Panc1 (cell line): ENCODE results near the gene PCNX1. TPM values are rescaled to one million over a fixed set of nuclear protein-coding genes. Genes with fewer than 3 reads are reported as not detected.

ENCODE experiments used
- ATAC-seq: fragments of 200-7000 bp; cut with Tn5 transposase; 2 replicates; pipeline ENCODE4 v1.9.1; 2020; ENCODE audit warnings: mild to moderate bottlenecking, moderate library complexity
- BruUV-seq: library from RNA; stranded (reverse); fragments of 400-500 nt; replicated peaks from 2 replicates; lab custom pipeline; 2021; lab: Mats Ljungman, UMichigan
- CTCF ChIA-PET: fragments of 300-600 bp; sonication (Branson Sonifier 250); formaldehyde crosslinking; loops from one replicate; lab custom pipeline; 2022; ENCODE audit warnings: antibody characterized with exemption; lab: Charles Lee
- POLR2A ChIA-PET: fragments of 300-600 bp; sonication (Branson Sonifier 250); formaldehyde crosslinking; loops from one replicate; lab custom pipeline; 2022; ENCODE audit warnings: antibody characterized with exemption; lab: Charles Lee
- DNase-seq: peaks from one replicate; pipeline ENCODE4 v3.0.0-alpha.2; 2010; ENCODE audit warnings: low read depth, low spot score
- H3K27ac ChIP-seq: 2 replicates; pipeline ENCODE4 v1.5.1; 2011; ENCODE audit warnings: mild to moderate bottlenecking, low read length, inconsistent platforms
- H3K27me3 ChIP-seq: fragments of 200-500 bp; sonication (Bioruptor generic); 2 replicates; pipeline ENCODE4 v1.6.0; 2014; ENCODE audit warnings: low read length, inconsistent platforms; ENCODE audit not compliant: control insufficient read depth, insufficient read depth
- H3K36me3 ChIP-seq: fragments of 200-500 bp; sonication (Bioruptor generic); 2 replicates; pipeline ENCODE4 v1.5.1; 2014; ENCODE audit warnings: inconsistent platforms, mild to moderate bottlenecking, low read length, moderate library complexity; ENCODE audit not compliant: control insufficient read depth, insufficient read depth
- H3K4me1 ChIP-seq: 2 replicates; pipeline ENCODE4 v1.5.1; 2011; ENCODE audit warnings: inconsistent platforms, mild to moderate bottlenecking, low read length, moderate library complexity; ENCODE audit not compliant: control insufficient read depth, insufficient read depth
- H3K4me3 ChIP-seq, 2 experiments: 2 replicates each; pipeline ENCODE4 v1.5.1; 2011 to 2012; ENCODE audit warnings: low read depth in 2 of 2, low read length in 2 of 2, mild to moderate bottlenecking in 2 of 2, inconsistent platforms in 1 of 2, moderate library complexity in 1 of 2
- H3K9me3 ChIP-seq: fragments of 200-500 bp; sonication (Bioruptor generic); 2 replicates; pipeline ENCODE4 v1.5.1; 2014; ENCODE audit warnings: low read depth, mild to moderate bottlenecking, inconsistent platforms, low read length, moderate library complexity; ENCODE audit not compliant: control insufficient read depth, insufficient read depth
- CTCF ChIP-seq: fragments of 450-650 bp; IDR thresholded peaks from 2 replicates; pipeline ENCODE4 v1.5.1; 2017; ENCODE audit warnings: mild to moderate bottlenecking
- POLR2AphosphoS5 ChIP-seq: IDR thresholded peaks from 2 replicates; pipeline ENCODE4 v1.6.1; 2012; ENCODE audit warnings: mild to moderate bottlenecking, low read depth, low read length, moderate library complexity
- REST ChIP-seq, 2 experiments: IDR thresholded peaks; 2 replicates each; pipeline ENCODE4 v1.6.1; 2011 to 2012; ENCODE audit warnings: low read depth in 2 of 2, control low read depth in 1 of 2, low read length in 1 of 2, mild to moderate bottlenecking in 1 of 2, moderate library complexity in 1 of 2; ENCODE audit not compliant: insufficient read depth in 1 of 2
- SIN3A ChIP-seq: IDR thresholded peaks from 2 replicates; pipeline ENCODE4 v1.6.1; 2012; ENCODE audit warnings: low read depth, mild to moderate bottlenecking, low read length, moderate library complexity, borderline replicate concordance; ENCODE audit not compliant: insufficient read depth
- TCF7L2 ChIP-seq: IDR thresholded peaks from 2 replicates; pipeline ENCODE4 v1.6.1; 2011; ENCODE audit warnings: mild to moderate bottlenecking, low read depth, low read length, inconsistent platforms
- in situ Hi-C: cut with HindIII; loops from 2 replicates; pipeline ENCODE4 v1.10.0; 2016; ENCODE audit warnings: low sequenced_read_pairs, low pct_unique_long_range_greater_than_20kb
- intact Hi-C: fragments of 100-400 bp; cut with micrococcal nuclease; formaldehyde crosslinking; loops from one replicate; pipeline ENCODE4 v1.10.0; 2022; ENCODE audit not compliant: unreplicated experiment
- total RNA-seq: library from RNA; stranded (reverse); gene quantifications from one replicate; pipeline ENCODE4 v1.2.1, GENCODE V29; 2021; ENCODE audit not compliant: unreplicated experiment

PCNX1 gene
- total RNA-seq, 1 experiment from 2014 or later: 30.5 TPM

- no peak overlapping the region for H3K4me3 ChIP-seq
- in situ Hi-C loops: no loop called here
- no peak for ATAC-seq
- no peak for DNase-seq
- POLR2A ChIA-PET: interaction anchor here (0.7 kb wide), 1 partner anchor 115 kb away, joined by 4 read pairs; no protein-coding TSS in a partner anchor
- no peaks in the 10 kb centered on the region for H3K27me3 ChIP-seq
- TF ChIP-seq POLR2AphosphoS5 (no peak), REST (IDR thresholded peaks at IDR 0.05; ENCODE audit: insufficient read depth in 1 of 2, low read depth in 2 of 2, low read length in 1 of 2) (no peak), CTCF (no peak), TCF7L2 (no peak), SIN3A (no peak)
- H3K36me3 ChIP-seq: peaks cover 2% of the 10 kb centered on the region; the same call in 1 of the 2 replicates
- H3K9me3 ChIP-seq: no peaks in the 10 kb centered on the region
- H3K27ac ChIP-seq: no peak overlapping the region
- CTCF ChIA-PET: no interaction called here
- intact Hi-C loops: no loop called here
- no TSS peak for BruUV-seq
- H3K4me1 ChIP-seq: no peaks in the 10 kb centered on the region; the same call in 1 of the 2 replicates
Observed at GRCh38 chr14:70962935-70963334, 55.7 kb downstream of the PCNX1 start.

- ChIA-PET POLR2A (no interaction called here), CTCF (no interaction called here)
- TF ChIP-seq CTCF (no peak), SIN3A (no peak), POLR2AphosphoS5 (no peak), TCF7L2 (no peak), REST (IDR thresholded peaks at IDR 0.05; ENCODE audit: insufficient read depth in 1 of 2, low read depth in 2 of 2, low read length in 1 of 2) (no peak)
- no peak for DNase-seq
- Histone ChIP-seq H3K4me3 (no peak overlapping the region), H3K27ac (no peak overlapping the region), H3K9me3 (no peaks in the 10 kb centered on the region), H3K36me3 (peaks cover 2% of the 10 kb centered on the region; the same call in 1 of the 2 replicates), H3K27me3 (no peaks in the 10 kb centered on the region), H3K4me1 (no peaks in the 10 kb centered on the region; the same call in 1 of the 2 replicates)
- intact Hi-C loops (no loop called here), in situ Hi-C loops (no loop called here)
- no peak for ATAC-seq
- no TSS peak for BruUV-seq
Observed at GRCh38 chr14:70964492-70964891, 57.2 kb downstream of the PCNX1 start.
